NCI-H2081 (cell line): Measurements from ENCODE around the gene ALPI.
"Not testable (repeated sequence)": the region's sequence is repeated elsewhere in the genome, so short reads cannot be mapped to it uniquely, and the experiment has no call there.

Experiments
- DNase-seq, 2 experiments: peaks; one replicate each; lab custom pipeline; 2025; lab: John Stamatoyannopoulos, UW

Gene ALPI

DNA sequence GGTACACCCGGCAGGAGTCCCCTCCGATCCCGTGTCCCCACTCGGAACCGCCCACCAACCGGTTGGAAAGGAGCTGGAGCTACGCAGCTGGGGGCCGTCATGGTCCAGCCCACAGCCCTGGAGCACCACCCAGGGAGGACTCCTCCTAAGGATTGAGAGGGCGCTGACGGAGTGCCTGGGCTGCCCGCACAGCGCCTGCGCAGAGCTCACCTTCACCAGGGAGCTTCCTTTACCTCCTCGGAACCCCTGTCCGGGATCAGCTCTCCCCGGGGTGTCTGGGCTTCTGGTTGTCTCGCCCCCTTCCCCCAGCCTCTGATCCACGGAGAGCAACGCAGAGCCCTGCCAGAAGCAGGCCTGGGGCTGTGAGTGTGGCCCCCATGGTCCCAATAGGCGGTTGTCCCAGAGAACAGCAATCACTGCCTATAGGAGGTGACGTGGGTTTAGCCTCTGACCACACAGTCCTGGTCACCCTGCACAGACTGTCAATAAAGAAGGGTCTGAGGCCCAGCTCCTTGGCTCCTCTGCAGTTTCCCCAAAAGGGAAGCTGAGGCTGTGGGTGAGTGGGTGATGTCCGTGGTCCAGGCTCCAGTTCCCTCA, 34.7 kb upstream of the ALPI start:
- DNase-seq = no peak

DNA sequence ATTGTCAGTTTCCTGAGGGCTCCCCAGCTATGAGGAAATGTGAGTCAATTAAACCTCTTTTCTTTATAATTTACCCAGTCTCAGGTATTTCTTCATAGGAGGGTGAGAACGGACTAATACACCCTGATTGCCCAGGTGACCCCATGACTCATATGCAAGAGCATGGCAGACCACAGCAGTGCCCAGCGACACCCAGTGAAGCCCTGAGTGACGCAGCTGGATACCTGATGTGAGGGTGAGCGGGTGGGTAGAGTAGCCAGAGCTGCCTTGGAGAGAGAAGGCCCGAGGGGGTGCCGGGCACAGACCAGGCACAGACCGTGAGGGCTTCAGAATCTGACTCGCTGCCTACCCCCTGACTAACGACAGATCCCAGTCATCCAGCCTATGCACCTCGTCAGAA, 33.9 kb upstream of the ALPI start:
- DNase-seq = no peak

DNA sequence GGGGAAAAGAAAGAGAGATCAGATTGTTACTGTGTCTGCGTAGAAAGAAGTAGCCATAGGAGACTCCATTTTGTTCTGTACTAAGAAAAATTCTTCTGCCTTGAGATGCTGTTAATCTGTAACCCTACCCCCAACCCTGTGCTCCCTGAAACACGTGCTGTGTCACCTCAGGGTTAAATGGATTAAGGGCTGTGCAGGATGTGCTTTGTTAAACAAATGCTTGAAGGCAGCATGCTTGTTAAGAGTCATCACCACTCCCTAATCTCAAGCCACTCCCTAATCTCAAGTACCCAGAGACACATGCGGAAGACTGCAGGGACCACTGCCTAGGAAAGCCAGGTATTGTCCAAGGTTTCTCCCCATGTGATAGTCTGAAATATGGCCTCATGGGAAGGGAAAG, 33.0 kb upstream of the ALPI start:
- DNase-seq = not testable (repeated sequence)

GRCh38 chr2:232423407-232423806, 32.5 kb upstream of the ALPI start:
- not testable (repeated sequence) for DNase-seq

DNA sequence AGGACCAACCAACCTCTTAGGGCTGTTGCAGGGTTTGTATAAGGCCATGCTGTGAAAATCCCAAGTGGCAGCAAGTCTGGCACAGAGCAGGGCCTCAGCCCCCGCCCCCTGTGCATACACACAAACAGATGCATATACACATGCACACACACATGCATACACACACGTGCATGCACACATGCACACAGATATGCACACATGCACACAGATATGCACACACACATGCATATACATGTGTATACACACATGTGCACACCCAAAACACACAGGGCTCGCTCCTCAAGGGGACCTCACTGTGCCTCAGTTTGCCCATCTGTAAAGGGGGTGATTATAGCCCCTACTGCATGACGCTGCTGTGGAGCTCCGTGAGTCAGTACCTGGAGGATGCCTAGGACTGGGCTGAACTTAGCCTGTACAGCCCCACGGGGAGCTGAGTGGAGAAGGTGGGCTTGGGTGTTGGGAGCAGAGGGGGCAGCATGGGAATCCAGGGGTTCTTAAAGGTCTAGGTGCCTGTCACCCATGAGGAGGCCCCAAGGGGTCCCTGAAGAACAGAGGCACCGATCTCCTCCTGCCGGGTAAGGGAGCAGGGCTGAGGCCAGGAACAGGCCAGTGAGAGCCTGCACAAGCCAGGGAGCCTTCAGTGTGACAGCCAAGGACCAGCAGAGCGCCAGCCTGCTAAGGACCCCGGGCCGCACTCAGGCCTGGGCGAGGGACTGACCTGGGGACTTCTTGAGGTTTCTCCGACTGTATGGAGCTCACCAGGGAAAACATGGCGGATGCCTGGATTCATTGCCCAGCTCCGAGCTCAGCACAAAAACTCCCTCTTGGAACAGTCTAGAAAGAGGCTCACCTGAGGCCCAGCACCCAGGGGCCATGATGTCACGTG, 24.0 kb upstream of the ALPI start:
- DNase-seq = no peak

DNA sequence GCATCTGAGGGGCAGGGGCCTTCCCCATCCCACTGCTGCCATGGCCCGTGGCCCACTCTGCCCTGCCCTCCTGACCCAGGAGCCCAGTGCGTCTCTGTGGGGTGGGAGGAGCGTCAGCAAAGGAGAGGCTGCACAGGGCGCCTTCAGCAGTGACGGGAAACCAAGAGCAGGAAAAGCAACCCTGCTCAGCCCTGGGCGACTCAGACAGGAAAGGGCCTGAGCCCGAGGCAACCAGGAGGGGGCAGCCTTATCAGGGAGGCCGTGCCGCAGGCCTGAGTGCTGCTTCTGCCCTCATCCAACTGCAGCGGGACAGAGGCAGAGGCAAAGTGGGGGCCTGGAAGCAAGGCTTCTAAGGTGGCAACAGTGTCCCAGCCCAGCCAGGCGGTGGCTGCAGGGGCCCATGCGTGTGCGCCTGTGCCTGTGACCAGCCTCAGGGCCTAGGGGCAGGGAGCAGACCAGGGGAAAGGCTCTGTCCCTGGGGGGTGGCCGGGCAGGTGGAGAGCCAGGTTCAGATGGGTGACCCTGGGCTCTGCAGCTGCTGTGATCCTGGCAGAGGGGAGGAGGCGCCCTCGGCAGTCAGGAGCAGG, 23.3 kb upstream of the ALPI start:
- DNase-seq = no peak

DNA sequence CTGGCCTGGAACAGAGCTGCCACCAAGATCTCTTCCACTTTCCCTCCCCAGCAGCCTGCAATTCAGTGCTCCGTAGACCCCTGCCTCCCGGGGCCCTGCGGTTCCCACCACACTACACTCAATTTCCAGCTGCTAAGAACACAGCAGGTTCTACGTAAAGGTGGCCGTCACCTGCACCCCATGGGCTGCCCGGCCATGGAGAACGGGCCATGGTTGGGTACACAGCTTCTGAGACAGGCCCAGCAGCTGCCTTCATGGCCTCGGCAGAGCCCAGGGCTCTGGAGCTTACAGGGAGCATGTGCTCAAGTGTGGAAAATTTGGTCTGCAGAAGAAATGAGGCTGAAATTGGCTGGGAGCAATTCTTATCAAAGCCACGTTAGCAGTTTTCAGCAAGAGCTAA, 22.3 kb upstream of the ALPI start:
- not testable (repeated sequence) for DNase-seq

- DNase-seq = no peak
Observed at GRCh38 chr2:232434091-232434490, 21.9 kb upstream of the ALPI start.

GRCh38 chr2:232434563-232435374, 21.2 kb upstream of the ALPI start:
- DNase-seq = no peak

- no peak for DNase-seq
Observed at GRCh38 chr2:232435375-232435648, 20.6 kb upstream of the ALPI start.

DNA sequence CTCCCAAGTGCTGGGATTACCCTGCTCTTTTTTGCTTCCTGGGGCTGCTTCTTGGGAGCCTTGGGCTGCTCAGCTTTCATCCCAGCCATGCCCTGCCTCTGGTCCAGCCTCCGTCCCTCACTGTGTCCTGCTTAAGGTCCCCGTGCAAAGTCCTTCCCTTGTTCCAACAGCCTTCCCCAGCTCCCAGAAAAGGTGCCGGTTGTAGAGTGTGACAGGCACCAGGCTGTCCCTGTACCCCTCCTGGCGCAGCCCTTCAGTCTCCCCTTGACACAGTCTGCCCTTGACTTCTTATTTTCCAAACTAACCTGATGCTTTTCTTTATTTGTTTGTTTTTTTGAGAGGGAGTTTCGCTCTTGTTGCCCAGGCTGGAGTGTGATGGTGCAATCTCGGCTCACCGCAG, 20.1 kb upstream of the ALPI start:
- no peak for DNase-seq

- no peak for DNase-seq
Observed at GRCh38 chr2:232436381-232437194, 19.4 kb upstream of the ALPI start.

GRCh38 chr2:232437195-232437571, 18.8 kb upstream of the ALPI start:
- no peak for DNase-seq

DNA sequence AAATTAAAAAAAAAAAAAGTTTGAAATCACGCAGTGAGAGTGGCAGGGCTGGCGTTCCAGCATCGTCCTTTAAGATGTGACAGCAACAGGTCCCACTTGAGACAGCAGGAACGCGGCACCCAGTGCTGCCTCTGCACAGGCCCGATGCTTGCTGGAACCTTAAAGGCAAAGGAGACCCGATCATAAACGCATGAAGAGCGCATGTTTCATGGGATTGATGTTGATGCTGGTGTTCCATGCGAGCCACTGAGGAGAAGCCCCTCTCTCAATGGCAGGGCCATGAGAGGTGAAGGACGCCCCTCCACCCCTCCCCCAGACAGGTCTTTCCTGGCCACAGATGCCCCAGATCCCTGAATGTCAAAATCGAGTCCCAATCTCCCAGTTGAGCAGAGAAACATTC, 17.9 kb upstream of the ALPI start:
- DNase-seq = no peak

DNA sequence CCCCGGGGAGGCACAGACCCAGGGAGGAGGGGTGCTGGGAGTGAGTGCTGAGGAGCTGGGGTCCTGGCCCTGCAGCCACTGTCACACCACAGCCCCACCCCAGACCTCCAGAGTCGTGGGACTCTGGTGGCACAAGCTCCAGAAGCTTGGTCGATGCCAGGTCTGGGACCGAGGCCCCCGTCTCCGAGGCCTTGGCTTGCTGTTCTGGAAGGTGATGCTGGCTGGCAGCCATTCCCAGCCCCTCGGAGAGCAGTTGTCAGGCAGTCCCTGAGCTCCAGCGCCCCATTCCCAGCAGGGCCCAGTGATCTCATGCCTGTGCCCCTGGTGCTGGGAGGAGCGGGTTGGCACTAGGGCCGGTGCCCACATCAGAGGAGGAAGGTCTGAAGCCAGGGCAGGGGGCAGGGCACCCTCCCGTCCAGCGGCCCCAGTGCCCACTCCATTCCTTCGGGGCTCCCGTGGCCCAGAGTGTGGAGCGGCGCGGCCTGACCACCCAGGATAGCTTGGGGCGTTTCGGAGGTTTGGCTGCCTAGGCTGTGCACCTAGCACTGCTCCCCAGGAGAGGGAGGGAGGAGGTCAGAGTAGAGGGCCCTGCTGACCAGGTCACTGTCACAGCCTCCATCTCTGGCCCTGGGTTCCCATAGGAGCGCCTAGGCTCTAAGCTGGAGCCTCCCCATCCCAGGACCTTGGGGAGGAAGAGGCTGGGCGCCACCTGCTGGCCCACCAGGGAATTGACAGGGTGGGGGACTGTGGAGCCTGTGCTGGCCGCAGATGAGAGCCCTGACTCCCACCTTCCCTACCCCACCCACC, 16.8 kb upstream of the ALPI start:
- DNase-seq = peak in 1 of 2 experiments; percentile 19

DNA sequence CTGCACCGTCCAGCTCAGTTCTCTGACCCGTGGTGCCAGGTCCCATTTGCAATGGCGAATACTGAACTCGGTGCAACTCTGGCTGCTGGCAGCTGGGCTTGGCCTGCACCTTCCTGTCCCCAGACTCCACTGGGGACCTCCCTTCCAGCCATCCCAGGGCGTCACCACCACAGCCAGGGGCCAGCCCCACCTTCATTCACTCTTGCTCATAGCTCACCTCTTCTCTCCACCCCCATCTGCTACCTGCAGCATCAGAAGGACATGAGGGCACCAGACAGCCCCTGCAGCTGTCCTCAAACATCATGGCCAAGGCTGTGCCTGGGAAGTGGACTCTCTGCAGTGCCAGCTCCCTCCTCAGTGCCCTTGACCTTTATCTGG, 16.2 kb upstream of the ALPI start:
- DNase-seq = no peak

DNA sequence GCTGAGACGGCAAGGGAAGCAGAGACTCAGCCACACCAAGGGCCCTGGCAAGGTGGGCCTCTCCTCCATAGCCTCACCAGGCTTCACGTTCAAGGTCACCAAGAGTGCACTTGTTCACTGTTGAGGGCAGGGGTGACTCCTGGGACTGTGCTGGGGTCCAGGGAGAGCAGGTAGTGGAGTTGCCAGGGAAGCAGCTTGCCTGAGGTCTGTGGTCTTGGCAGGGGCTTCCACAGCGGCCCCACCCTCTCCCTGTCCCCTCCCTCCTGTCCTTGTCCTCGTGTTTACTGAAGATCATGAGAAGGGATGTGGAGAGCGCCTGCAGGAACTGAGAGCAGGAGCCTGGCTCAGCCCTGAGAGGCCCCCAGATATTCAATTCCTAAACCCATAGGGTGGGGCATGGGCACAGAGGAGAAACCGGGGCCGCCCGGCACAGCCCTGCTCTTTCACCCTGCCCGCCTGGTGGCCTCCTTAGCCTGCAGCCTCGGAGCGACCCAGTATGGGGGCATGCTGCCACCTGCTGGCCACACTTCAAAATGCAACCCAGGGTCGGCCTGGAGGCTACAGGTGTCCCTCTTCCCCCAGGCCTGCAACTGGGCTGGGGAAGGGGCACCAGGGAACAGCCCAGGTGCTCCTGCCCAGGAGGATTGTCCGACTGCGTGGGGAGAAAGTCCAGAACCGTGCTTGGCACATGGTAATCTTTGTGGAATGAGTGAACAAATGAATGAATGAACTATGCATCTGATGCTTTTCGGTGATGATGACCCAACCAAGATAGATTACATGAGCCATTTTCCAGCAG, 15.5 kb upstream of the ALPI start:
- peak; percentile 70 to 71 for DNase-seq

GRCh38 chr2:232441147-232441651, 14.8 kb upstream of the ALPI start:
- no peak for DNase-seq

DNA sequence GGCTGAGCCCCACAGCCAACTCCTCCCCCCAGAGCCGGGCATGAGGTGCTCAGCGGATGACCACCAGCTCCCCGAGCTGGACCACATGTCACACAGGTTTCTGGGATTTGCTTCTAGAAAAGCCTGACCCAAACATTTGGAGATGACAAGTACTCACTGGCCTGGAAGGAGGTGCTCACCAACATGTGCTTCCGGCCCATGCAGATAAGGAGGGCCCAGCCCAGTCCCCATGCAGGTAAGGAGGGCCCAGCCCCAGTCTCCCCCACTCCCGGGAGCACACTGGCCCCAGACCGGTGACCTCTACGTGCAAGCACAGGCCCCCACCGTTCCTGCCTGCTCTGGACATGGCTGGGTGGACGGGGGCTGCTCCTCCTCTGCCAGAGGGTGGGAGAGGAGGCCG, 14.0 kb upstream of the ALPI start:
- not testable (repeated sequence) for DNase-seq

- DNase-seq = not testable (repeated sequence)
Observed at GRCh38 chr2:232442431-232442830, 13.5 kb upstream of the ALPI start.
